HG03103 (cell line): ENCODE data around the gene TERT.
"Not testable (repeated sequence)": the region's sequence is repeated elsewhere in the genome, so short reads cannot be mapped to it uniquely, and the experiment has no call there.

ENCODE experiments used
- ATAC-seq: cut with Tn5 transposase; IDR thresholded peaks from one replicate; pipeline ENCODE4 v1.9.1; 2021; ENCODE audit warnings: low read depth; ENCODE audit not compliant: unreplicated experiment

Gene TERT

DNA sequence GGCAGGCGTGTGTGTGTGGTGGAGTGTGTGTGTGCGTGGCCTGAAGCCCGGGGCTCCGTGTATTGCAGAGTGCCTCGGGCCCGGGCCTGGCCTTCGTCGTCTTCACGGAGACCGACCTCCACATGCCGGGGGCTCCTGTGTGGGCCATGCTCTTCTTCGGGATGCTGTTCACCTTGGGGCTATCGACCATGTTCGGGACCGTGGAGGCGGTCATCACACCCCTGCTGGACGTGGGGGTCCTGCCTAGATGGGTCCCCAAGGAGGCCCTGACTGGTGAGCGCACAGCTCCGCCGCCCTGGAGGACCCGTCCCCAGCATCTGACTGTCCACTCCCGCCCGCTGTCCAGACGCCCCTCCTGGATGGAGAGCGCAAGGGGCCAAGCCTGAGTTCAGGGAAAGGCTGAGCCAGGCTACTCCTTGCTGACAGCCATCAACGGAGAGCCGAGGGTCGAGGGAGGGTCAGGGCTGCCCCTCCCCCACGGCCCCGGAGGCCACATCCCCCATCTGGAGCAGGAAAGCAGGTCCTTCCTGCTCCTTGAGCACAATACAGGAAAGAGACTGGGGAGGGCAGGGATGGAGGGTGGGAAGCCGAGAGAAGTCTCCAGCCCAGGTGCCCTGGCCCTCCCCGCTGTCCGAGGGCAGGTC lies 51.3 kb downstream of the TERT start:
- ATAC-seq, result no peak

DNA sequence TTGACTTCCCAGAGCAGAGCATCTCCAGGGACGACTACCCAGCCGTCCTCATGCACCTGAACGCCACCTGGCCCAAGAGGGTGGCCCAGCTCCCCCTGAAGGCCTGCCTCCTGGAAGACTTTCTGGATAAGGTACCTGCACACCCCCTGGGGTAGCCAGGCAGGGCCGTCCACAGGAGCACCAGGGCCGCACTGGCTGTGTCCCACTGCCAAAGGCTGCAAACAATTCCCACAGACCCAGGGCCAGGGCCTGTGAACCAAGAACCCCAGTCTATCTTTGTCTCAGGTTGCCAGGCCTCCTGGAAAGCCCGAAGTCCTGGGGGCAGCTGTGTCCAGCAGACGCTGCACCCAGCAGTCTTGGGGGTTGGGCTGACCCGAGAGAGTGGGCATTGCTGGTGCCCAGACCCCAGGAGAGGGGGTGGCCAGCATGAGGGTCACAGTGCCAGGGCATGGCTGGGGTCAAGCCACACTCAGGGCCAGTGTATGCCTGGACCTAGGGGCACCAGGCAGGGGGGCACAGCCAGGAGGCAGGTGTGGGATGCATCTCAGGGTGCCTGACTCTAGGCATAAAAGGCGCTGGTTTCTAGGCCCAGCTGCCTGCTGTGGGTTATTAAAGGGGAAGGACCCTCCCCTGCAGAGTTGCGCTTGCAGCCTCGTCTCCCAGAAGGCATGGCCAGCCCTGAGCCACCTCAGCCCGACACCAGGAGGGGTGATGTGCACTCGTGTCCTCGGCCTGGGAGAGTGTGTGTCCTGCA lies 52.0 kb downstream of the TERT start:
- ATAC-seq, result no peak

DNA sequence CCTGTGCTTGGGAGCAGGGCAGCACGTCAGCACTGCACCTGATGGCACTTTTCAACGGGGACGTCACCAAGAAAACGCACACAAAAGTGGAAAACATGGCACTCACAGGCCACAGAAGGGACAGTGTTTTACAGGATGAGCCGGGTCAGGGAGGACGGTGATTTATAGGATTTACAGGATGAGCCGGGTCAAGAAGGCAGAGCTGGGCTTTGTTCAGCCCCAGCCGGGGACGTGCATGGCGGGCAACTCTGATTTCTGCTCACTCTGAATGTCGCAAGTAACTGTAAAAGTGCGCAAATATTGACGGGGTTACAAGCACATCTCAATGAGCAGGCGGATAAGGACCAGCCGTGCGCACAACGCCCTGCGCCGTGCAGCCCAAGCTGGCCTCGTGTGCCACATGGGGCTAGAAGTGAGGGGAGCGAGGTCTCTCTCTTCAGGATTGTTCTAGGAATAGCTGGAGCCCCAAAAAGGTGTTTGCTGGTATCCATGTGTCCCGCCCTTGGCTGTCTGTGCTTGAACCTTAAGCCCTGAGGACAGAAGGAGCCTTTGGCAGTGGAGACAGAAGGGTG lies 53.3 kb downstream of the TERT start:
- ATAC-seq, result no peak

DNA sequence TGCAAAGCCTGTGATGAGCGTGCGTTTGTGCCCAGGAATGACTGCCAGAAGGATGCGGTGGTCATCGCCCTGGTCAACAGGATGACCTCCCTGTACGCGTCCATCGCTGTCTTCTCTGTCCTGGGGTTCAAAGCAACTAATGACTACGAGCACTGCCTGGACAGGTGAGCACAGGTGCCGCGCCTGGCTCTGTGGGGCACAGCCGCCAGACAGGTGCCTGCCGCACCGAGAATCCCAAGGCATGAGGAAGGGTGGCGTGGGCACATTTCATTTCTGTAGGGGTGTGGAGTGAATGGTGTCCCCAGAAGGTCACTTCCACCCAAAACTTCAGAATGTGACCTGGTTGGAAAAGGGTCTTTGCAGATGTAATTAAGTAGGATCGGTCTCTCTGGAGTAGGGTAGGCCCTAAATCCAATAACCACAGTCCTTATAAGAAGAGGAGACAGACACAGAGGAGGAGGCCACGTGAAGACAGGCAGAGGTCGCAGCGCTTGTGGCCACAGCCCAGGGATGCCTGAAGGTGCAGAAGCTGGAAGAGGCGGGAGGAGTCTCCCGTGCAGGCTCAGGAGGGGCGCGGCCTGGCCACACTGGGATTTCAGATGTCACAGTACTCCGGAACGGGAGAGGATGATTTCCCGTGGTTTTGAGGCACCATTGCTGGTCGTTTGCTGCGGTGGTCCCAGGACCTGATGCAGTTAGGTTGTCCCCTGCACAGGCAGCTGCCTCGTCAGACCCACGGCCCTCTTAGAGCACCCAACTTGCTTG lies 54.2 kb downstream of the TERT start:
- ATAC-seq, result no peak

DNA sequence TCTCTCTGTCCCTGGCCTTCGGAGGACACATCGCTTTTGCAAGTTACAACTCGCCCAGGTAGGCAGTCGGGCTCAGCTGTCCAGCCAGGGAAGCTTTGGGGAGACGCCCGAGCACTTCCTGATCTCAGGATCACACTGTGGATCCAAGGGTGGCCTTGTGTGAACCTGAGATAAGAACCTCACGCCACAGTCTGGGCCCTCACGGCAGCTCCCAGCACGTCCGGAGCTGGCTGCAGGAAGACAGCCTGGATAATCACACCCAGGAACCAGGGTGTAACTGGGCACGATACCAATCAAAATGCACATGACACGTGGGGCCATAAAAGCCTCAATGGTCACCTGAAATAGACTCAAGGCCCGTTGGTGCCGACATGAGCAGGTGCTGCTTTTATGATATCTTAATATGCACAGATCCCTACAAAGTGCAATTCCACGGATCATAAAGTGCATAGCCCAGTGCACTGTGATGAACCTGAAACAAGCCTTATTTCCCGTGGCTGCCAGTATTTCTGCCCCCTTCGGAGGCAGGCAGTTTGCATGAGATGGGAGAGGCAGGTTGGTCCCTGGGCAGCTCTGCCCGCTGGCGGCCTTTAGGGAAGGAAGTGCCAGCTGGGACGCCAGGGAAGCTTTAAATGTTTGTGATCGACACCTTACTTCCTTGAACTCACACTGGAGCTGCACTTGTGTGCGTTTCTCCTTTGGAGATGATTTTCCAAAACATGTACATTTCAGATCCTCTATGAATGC lies 55.2 kb downstream of the TERT start:
- no peak for ATAC-seq

DNA sequence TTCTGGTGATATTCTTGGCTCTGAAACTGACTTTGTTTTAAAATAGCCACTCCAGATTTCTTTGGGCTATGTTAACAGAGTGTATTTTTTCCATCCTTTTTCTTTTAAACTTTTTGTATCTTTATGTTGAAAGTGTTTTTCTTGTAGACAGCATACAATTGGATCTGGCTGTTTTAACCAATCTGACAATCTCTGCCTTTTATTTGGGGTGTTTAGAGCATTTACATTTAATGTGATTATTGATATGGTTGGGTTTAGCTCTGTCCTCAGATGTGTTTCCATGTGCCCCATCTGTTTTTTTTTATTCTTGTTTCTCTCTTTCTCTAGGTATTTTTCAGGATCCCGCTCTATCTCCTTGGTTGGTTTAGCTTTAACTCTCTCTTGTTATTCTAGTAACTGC lies 59.0 kb downstream of the TERT start:
- no peak for ATAC-seq

DNA sequence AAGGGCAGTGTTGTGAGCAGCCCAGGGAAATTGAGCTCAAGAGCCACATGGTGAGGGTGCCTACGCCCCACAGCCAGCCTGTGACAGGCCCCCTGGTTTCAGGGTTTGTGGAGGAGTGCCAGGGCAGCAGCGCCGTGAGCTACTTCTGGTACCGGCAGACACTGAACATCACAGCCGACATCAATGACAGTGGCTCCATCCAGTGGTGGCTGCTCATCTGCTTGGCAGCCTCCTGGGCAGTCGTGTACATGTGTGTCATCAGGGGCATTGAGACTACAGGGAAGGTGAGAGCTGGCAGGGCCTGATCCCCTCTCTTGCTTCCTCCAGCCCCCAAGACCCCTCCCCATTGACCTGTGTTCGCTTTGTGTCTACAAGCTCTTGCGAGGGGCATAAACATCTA lies 59.5 kb downstream of the TERT start:
- no peak for ATAC-seq

DNA sequence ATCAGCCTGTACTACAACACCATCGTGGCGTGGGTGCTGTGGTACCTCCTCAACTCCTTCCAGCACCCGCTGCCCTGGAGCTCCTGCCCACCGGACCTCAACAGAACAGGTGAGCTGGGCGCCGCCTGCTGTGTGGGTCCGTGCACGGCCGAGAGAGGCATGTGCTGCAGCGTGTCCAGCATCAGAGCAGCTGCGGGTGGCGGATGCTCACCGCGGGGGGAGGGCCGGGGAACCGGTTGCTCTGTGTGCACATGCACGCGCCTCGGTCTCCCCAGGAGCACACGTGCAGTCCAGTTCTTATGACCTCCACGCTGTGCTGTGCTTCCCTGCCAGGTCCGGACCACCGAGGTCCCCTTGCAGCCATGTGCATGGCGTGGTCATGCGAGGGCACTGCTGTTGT lies 62.1 kb downstream of the TERT start:
- no peak for ATAC-seq

DNA sequence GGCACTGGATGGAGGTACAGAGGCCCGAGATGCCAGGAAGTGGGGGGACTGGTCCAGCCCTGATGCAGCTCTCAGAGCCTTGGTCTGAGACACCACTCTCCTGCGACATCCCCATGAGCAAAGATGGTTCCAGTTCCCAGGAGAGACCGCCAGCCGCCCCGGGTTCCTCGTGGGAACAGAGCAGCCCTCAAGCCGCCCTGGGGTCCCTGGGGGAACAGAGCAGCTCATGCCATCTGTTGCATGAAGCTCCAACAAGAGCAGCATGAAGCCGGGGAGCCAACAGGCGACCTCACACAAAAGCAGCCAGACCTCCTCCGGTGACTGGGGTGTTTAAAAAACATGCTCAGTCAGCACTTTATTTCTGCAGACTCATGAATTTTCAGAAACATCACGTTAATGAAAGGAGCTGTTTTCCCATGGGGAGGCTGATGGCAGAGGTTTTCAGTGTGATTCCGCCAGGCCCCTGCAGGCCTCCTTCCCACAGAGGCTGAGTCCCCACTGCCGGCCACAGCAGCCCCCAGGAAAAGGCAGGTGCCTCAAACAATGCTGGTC lies 63.4 kb downstream of the TERT start:
- ATAC-seq, result no peak

DNA sequence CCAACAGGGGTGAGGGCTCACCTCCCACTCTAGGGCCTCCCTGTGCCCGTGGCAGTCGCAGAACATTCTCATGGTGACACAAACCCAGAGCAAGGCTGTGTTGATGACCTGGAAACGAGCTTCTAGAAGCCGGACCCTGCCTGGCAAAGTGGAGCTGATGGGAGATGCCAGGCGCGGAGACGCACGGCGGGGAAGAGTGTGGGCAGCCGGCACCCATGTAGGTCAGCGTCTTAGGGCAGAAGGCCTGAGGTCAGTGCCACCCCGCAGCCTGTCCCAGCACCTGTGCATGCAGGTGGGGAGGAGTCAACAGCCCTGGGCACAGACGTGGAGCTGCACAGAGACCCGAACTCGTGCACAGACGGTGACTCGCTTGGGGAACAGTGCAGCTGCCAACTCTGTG lies 64.3 kb downstream of the TERT start:
- no peak for ATAC-seq

DNA sequence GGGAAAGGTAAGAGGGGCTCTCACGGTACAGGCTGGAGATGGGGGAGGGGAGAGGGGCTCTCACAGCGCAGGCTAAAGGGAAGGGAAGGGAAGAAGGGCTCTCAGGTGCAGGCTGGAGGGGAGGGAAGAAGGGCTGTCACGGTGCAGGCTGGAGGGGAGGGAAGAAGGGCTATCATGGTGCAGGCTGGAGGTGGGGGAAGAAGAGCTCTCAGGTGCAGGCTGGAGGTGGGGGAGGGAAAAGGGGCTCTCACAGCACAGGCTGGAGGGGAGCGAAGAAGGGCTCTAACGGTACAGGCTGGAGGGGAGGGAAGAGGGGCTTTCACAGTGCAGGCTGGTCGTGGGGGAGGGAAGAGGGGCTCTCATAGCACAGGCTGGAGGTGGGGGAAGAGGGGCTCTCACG lies 65.0 kb downstream of the TERT start:
- ATAC-seq, result no peak

DNA sequence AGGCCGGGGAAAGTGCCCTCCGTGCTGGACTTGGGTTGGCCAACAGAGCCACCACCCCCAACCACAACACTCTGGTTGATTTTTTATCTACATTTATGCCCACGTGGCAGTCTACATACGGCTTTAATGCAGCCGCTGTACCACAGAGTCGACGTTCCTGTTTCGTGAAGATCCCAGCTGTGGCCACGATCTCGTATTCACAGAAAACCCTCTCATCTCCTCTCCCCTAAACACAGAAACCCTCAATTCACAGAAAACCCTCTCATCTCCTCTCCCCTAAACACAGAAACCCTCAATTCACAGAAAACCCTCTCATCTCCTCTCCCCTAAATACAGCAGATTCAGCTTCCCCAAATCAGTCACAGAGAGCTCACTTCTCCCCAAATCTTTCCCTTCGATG lies 65.8 kb downstream of the TERT start:
- not testable (repeated sequence) for ATAC-seq

DNA sequence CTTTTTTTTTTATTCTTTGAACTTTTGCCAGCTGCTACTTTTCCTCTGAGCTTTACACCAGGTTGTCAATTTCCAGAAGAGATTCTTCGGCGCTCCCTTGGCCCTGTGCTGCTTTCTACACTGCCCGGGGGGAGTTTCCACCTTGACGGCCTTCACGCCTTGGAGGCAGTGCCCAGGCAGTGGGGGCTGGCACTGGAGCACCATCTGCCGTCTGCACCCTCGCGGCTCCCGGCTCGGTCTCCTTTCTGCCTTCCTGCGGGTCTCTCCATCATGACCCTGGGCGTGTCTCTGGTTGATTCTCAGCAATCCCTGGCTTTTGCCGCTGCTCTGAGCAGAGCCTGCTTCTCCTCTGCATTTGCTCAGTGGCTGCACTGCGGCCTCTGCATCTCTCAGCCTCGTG lies 66.7 kb downstream of the TERT start:
- ATAC-seq, result no peak

DNA sequence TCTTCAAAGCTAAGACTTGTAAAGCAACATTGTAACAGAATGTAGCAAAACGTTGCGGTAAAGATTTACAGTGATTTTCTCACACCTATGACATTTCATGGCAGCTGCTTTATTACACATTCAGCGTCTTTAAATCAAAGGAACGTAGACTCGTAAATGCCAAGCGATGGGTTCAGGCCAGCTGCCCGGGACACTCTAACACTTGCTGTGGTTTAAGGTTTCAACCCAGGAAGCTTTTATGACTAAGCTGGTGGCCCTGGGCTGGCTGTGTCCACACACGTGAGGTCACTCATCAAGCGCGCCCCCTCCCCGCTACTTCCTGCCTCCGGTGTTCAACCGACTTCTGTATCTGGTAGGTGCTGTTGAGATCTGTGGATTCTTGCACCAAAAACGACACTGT lies 67.2 kb downstream of the TERT start:
- ATAC-seq, result no peak

DNA sequence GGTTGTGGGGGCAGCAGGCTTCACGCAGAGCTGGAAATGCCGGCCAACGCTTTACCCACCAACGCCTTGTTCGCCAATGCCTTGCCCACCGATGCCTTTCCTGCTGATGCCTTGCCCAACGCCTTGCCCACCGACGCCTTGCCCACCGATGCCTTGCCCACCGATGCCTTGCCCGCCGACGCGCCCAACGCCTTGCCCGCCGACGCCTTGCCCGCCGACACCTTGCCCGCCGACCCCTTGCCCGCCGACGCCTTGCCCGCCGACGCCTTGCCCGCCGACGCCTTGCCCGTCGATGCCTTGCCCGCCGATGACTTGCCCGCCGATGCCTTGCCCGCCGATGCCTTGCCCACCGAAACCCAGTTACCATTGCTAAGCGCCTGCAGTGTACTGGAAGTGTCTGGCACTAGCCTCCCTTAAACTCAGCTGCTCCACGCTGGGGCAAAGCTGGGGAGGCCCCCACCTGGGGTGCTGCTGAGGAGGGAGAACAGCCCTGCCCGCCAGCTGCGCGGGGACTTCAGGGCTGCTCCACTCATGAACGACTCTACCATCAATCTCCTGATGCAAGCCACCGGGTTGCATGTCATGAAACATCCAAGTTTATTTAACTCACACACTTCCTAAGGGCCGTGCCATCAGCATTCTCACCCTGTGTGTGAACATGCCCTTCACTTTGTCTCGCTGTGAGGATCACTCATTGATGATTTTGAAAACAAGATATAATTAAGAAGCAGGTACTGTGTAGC lies 67.9 kb downstream of the TERT start:
- ATAC-seq, result no peak

DNA sequence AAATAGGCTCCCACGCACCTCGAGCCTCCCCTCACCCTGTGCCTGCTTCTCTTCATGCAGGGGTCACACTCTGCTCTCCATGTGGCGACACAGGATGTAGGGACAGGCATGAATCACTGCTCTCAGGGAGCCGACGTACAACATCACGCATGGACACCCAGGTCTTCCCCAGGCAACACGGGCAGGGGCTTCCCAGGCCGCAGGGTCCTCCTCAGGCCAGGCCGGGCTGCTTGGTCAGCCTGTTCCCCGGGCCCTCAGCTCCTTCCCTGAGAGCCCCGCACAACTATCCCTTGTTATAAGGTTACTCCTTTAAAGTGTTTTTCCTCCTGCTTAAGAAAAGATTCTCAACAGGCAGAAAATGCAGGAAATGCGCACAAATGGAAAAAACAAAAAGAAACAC lies 68.6 kb downstream of the TERT start:
- ATAC-seq, result no peak

DNA sequence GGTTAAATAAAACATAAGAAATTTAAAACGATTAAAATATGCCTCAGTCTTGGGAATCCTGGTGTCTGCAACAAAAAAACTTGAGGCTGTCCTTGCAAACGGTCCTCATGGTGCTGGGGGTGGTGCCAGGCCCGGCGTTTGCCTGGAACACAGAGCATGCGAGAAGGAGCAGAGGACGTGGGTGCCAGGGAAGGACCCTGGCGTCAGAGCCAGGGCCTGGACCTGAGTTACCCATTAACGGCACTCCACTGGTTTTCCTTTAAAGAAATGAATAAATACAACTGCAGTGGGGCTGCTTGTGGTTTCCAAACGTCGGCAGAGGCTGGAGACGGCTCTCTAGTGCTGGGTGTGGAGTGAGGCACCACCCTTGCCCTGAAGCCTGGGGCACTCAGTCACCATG lies 69.8 kb downstream of the TERT start, which contains the start of gene SLC6A18:
Gene SLC6A18, plus strand, starts transcription at position 301 of the 400 bp plus-strand sequence. Its CDS starts 97 bp downstream, at position 398.
- ATAC-seq, result no peak

DNA sequence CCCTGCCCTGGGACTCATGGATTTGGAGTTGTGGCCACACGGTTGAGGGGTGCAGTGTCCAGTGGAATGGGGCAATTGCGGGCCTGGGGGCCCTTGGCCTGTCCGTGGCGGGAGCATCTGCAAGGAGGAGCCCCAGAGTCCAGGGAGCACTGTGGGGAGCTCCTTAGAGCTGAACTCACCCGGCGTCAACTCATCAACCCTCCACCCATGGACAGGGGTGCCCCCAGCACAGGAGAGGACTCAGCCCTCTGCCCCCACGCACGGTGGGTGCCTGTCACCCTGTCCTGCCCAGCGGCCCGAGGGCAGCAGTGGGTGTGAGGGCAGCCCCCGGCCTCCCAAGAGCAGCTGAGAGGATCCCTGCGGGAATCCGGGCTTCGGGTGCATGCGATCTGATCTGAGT lies 70.2 kb downstream of the TERT start:
- no peak for ATAC-seq

DNA sequence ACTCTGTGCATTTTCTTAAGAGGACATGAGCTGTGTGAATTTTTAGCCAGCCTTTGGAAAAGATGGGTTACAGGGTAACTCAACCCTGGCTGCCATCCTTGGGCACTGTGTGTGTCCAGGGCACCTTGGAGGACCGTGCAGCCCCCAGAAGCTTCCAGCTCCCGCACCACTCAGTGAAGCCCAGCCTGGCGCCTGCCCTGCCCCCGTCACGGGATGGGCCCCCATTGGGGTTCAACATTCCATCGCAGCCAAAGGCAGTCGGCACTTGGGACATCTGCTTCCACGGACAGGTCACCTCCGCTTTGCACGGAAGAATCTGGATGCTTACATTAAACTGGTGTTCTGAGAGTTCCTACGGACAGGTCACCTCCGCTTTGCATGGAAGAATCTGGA lies 71.6 kb downstream of the TERT start:
- ATAC-seq, result no peak
